K562 (cell line): ENCODE data around the gene RIMS3. TPM values are rescaled to one million over a fixed set of nuclear protein-coding genes. Genes with fewer than 3 reads are reported as not detected.

Experiments
- ATAC-seq: fragments of 200-7000 bp; cut with Tn5 transposase; 3 replicates; pipeline ENCODE4 v1.9.1; 2020; ENCODE audit warnings: moderate library complexity
- BruUV-seq: library from RNA; stranded (reverse); fragments of 400-500 nt; replicated peaks from 2 replicates; lab custom pipeline; 2021; lab: Mats Ljungman, UMichigan
- CTCF ChIA-PET: fragments of 300-600 bp; formaldehyde crosslinking; extraction: SDS; loops from one replicate; lab custom pipeline; 2021; ENCODE audit warnings: low intra/inter-chr PET ratio; lab: Yijun Ruan, JAX
- POLR2A ChIA-PET: fragments of 300-600, 350-650 bp; sonication (Branson Sonifier 250); formaldehyde crosslinking; extraction: SDS; loops from one replicate; lab custom pipeline; 2021; ENCODE audit warnings: antibody characterized with exemption, inconsistent platforms; lab: Yijun Ruan, JAX
- DNase-seq, 4 experiments: peaks; one replicate each; pipeline versions ENCODE4 v3.0.0 to v3.0.0-alpha.2; 2011 to 2018; ENCODE audit warnings: low spot score in 3 of 4, mixed read lengths in 3 of 4; ENCODE audit errors: extremely low read depth in 1 of 4
- FAIRE-seq: peaks from 2 replicates; lab custom pipeline; 2011; peaks lifted over from hg19 to GRCh38; lab: Jason Lieb, UNC
- H2AFZ ChIP-seq: 2 replicates; pipeline ENCODE4 v1.6.0; 2011; ENCODE audit warnings: low read depth, low read length, control low read depth, inconsistent platforms
- H3K27ac ChIP-seq: fragments of 200-600 bp; 3 replicates; pipeline ENCODE4 v1.8.0; 2011; ENCODE audit warnings: low read depth, mild to moderate bottlenecking, control low read depth, inconsistent platforms, low read length, moderate library complexity, mixed read lengths; ENCODE audit errors: extremely low read depth
- H3K27me3 ChIP-seq, 2 experiments: fragments of 300-600 bp in 1 of 2; 2 replicates in 1 of 2; 3 replicates in 1 of 2; pipeline versions ENCODE4 v1.6.0 to v1.8.0; 2011; ENCODE audit warnings: inconsistent platforms in 2 of 2, low read length in 2 of 2, mild to moderate bottlenecking in 1 of 2, mixed read lengths in 1 of 2, moderate library complexity in 1 of 2; ENCODE audit not compliant: control insufficient read depth in 2 of 2, insufficient read depth in 2 of 2
- H3K36me3 ChIP-seq: fragments of 300-600 bp; 3 replicates; pipeline ENCODE4 v1.8.0; 2011; ENCODE audit warnings: mild to moderate bottlenecking, low read length, inconsistent platforms; ENCODE audit not compliant: control insufficient read depth, insufficient read depth
- H3K4me1 ChIP-seq, 2 experiments: fragments of 200-600 bp in 1 of 2; replicated peaks in 1 of 2; 2 replicates in 1 of 2; 3 replicates in 1 of 2; pipeline versions ENCODE4 v1.5.1 to v1.8.0; 2011; ENCODE audit warnings: inconsistent platforms in 2 of 2, low read length in 2 of 2, mild to moderate bottlenecking in 1 of 2, mixed read lengths in 1 of 2, moderate library complexity in 1 of 2; ENCODE audit not compliant: control insufficient read depth in 2 of 2, insufficient read depth in 2 of 2
- H3K4me2 ChIP-seq: 2 replicates; pipeline ENCODE4 v1.6.1; 2011; ENCODE audit warnings: low read length, control low read depth, inconsistent platforms, mixed read lengths; ENCODE audit not compliant: insufficient read depth
- H3K4me3 ChIP-seq: fragments of 200-600 bp; sonication (generic), shearing (Covaris generic); 2 replicates; pipeline ENCODE4 v1.5.1; 2016; ENCODE audit warnings: control low read depth, inconsistent platforms
- H3K79me2 ChIP-seq: fragments of 200-600 bp; 3 replicates; pipeline ENCODE4 v1.8.0; 2011; ENCODE audit warnings: low read length, inconsistent platforms; ENCODE audit not compliant: control insufficient read depth, insufficient read depth
- H3K9ac ChIP-seq, 2 experiments: 2 replicates each; pipeline versions ENCODE4 v1.6.0 to v1.6.1; 2011; ENCODE audit warnings: low read depth in 2 of 2, low read length in 2 of 2, control low read depth in 1 of 2, inconsistent platforms in 1 of 2, mild to moderate bottlenecking in 1 of 2, mixed read lengths in 1 of 2; ENCODE audit not compliant: insufficient read depth in 1 of 2
- H3K9me1 ChIP-seq: one replicate; pipeline ENCODE4 v1.6.0; 2011; ENCODE audit warnings: inconsistent platforms, mild to moderate bottlenecking, low read length, moderate library complexity; ENCODE audit not compliant: control insufficient read depth, insufficient read depth
- H3K9me3 ChIP-seq: replicated peaks from 2 replicates; pipeline ENCODE4 v1.5.1; 2011; ENCODE audit warnings: low read depth, low read length, inconsistent platforms; ENCODE audit not compliant: control insufficient read depth, insufficient read depth
- H4K20me1 ChIP-seq: replicated peaks from 2 replicates; pipeline ENCODE4 v1.6.1; 2011; ENCODE audit warnings: low read length, inconsistent platforms, mixed read lengths; ENCODE audit not compliant: control insufficient read depth, insufficient read depth
- CBX3 ChIP-seq, 2 experiments: IDR thresholded peaks; 1 replicate in 1 of 2; 2 replicates in 1 of 2; pipeline ENCODE4 v1.6.1; 2012; ENCODE audit warnings: inconsistent platforms in 2 of 2, low read length in 2 of 2, borderline replicate concordance in 1 of 2, control low read depth in 1 of 2
- PURB ChIP-seq: sonication (generic); formaldehyde crosslinking; IDR thresholded peaks from 2 replicates; pipeline ENCODE4 v1.9.0; 2021; ENCODE audit warnings: low read depth, mild to moderate bottlenecking, missing genetic modification reagents
- ZFP36 ChIP-seq: fragments of 150-350 bp; IDR thresholded peaks from 2 replicates; pipeline ENCODE4 v1.6.1; 2018; ENCODE audit warnings: low read length, low read depth; ENCODE audit not compliant: partially characterized antibody
- WGBS: fragments of 100-300 bp; shearing (Covaris generic); methylation state at CpG from one replicate; pipeline ENCODE4 v1.1.6; 2016; ENCODE audit warnings: low coverage, mixed read lengths; ENCODE audit not compliant: insufficient coverage; ENCODE audit errors: missing lambda C conversion rate; 5-methylcytosine and 5-hydroxymethylcytosine counted together
- in situ Hi-C: fragments of 300-500 bp; cut with MboI; formaldehyde crosslinking; loops from 4 replicates; pipeline ENCODE4 v1.15.0; 2018; ENCODE audit warnings: inconsistent platforms, mixed read lengths
- intact Hi-C: fragments of 100-400 bp; cut with micrococcal nuclease; formaldehyde crosslinking; loops from 2 replicates; pipeline ENCODE4 v1.14.2; 2022
- polyA plus RNA-seq, 8 experiments: library from polyadenylated mRNA; depleted of rRNA in 4 of 8; stranded (reverse) in 5 of 8; unstranded in 3 of 8; fragments of >200 nt; fragmentation: Nextera tagmentation in 2 of 8; fragmentation: Illumina TruSeq in 1 of 8; extraction: Ambion mirVana in 2 of 8; extraction: Trizol in 1 of 8; gene quantifications; 2 replicates each; pipeline versions ENCODE4 v1.2.1 to v1.2.3, GENCODE V29; 2011 to 2014; ENCODE audit warnings: inconsistent platforms in 1 of 8, missing spikeins in 1 of 8
- total RNA-seq, 7 experiments: library from RNA; depleted of rRNA in 6 of 7; stranded (reverse); fragments of >200 nt in 6 of 7; fragmentation: Illumina TruSeq in 2 of 7; extraction: Trizol in 2 of 7; gene quantifications; 2 replicates each; pipeline versions ENCODE4 v1.2.1 to v1.2.3, GENCODE V29; 2011 to 2021; ENCODE audit warnings: low replicate concordance in 1 of 7

RIMS3 gene
- total and polyA plus RNA-seq, 9 of the 15 experiments (the other 6 are each of a cell fraction or from before 2014, with no cell fraction given), result 0.06 to 1.2 (median 0.59) TPM

DNA sequence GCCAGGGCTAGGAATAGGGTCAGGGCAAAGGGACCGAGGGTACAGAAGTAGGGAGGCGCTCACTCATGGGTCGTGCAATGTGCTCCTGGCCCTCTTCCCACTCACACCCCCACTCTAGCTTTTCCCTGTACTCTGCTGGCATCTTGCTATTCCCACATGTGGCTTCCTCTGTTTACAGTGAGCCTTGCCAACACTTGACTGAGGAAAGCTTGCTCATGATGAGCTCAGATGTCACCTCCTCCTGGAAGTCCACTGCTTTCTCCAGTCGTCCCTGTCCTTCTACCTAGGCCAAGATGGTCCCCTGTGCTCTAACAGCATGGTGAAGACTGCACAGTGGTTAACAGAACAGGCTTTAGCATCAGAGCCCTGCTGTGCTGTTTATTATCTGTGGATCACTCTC lies 8.0 kb upstream of the RIMS3 start:
- no peaks in the 10 kb centered on the region for H3K9me3 ChIP-seq
- no TSS peak for BruUV-seq
- WGBS, result 17% methylated on average over 4 of the region's 4 CpGs
- in situ Hi-C loops (no loop called here), intact Hi-C loops (no loop called here)
- no peak overlapping the region for H3K9ac ChIP-seq
- ChIA-PET POLR2A (interaction anchor here (0.6 to 4.4 kb wide), 3 partner anchors 17 to 50 kb away, joined by 4 to 28 read pairs (median 7); partner anchors contain the start of gene NFYC), CTCF (no interaction called here)
- H3K27ac ChIP-seq, result no peak overlapping the region
- no peak overlapping the region for H3K4me3 ChIP-seq
- TF ChIP-seq CBX3 (IDR thresholded peaks at IDR 0.05; ENCODE audit: borderline replicate concordance in 1 of 2, low read length in 2 of 2) (no peak), PURB (CRISPR knock-in tag) (no peak), ZFP36 (peak; percentile 69)
- no peak for FAIRE-seq
- no peaks in the 10 kb centered on the region for H3K9me1 ChIP-seq
- no peak for ATAC-seq
- H3K79me2 ChIP-seq, result no peaks in the 10 kb centered on the region
- peaks cover 0 to 5% of the 10 kb centered on the region in 2 experiments; a peak in 2 of 5 replicates for H3K4me1 ChIP-seq
- no peak for DNase-seq
- H3K4me2 ChIP-seq, result no peak overlapping the region
- H4K20me1 ChIP-seq, result no peaks in the 10 kb centered on the region
- peaks cover 0 to 10% of the 10 kb centered on the region in 2 experiments; a peak in 3 of 5 replicates for H3K27me3 ChIP-seq
- no peak overlapping the region for H2AFZ ChIP-seq
- no peaks in the 10 kb centered on the region for H3K36me3 ChIP-seq
